ENCODE results near the gene DLX3. TPM values are rescaled to one million over a fixed set of nuclear protein-coding genes. Genes with fewer than 3 reads are reported as not detected.

DLX3 gene
- total RNA-seq, 1 experiment from 2014 or later = 0.74 TPM

DNA sequence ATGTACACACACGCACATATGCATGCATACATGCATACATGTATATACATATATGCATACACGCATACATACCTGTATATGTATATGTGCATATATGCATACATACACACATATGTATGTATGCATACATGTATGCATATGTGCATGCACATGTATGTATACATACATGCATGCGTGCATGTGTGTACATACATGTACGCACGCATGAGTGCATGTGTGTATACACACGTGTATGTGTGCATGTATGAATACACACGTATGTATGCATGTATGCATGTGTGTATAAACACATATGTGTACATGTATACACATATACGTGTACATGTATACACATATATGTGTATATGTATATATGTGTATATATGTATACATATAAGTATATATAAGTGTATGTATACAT is 28.5 kb upstream of the DLX3 start:
- H3K4me1 Mint-ChIP-seq = peaks cover 18% of the 10 kb centered on the region
- POLR2A ChIA-PET = no interaction called here
- TF ChIP-seq FOXP4 (CRISPR knock-in tag; IDR thresholded peaks at IDR 0.05) = no peak
- no peak for TF ChIP-seq ELF4 (CRISPR knock-in tag; IDR thresholded peaks at IDR 0.05; ENCODE audit: low read depth)
- no peak for TF ChIP-seq MAX (CRISPR knock-in tag; IDR thresholded peaks at IDR 0.05)
- TF ChIP-seq, protein P1, sequence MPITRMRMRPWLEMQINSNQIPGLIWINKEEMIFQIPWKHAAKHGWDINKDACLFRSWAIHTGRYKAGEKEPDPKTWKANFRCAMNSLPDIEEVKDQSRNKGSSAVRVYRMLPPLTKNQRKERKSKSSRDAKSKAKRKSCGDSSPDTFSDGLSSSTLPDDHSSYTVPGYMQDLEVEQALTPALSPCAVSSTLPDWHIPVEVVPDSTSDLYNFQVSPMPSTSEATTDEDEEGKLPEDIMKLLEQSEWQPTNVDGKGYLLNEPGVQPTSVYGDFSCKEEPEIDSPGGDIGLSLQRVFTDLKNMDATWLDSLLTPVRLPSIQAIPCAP (CRISPR knock-in tag; IDR thresholded peaks at IDR 0.05) = no peak
- TF ChIP-seq NR3C1 (CRISPR knock-in tag; conservative IDR thresholded peaks at IDR 0.05; ENCODE audit: low read depth) = no peak
- TF ChIP-seq, protein P2, sequence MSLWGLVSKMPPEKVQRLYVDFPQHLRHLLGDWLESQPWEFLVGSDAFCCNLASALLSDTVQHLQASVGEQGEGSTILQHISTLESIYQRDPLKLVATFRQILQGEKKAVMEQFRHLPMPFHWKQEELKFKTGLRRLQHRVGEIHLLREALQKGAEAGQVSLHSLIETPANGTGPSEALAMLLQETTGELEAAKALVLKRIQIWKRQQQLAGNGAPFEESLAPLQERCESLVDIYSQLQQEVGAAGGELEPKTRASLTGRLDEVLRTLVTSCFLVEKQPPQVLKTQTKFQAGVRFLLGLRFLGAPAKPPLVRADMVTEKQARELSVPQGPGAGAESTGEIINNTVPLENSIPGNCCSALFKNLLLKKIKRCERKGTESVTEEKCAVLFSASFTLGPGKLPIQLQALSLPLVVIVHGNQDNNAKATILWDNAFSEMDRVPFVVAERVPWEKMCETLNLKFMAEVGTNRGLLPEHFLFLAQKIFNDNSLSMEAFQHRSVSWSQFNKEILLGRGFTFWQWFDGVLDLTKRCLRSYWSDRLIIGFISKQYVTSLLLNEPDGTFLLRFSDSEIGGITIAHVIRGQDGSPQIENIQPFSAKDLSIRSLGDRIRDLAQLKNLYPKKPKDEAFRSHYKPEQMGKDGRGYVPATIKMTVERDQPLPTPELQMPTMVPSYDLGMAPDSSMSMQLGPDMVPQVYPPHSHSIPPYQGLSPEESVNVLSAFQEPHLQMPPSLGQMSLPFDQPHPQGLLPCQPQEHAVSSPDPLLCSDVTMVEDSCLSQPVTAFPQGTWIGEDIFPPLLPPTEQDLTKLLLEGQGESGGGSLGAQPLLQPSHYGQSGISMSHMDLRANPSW (CRISPR knock-in tag; conservative IDR thresholded peaks at IDR 0.05; ENCODE audit: low read depth) = no peak
- no peak for TF ChIP-seq ZNF317 (CRISPR knock-in tag; IDR thresholded peaks at IDR 0.05; ENCODE audit: borderline replicate concordance, low read depth)
- no peak for TF ChIP-seq IRF2 (CRISPR knock-in tag; IDR thresholded peaks at IDR 0.05; ENCODE audit: borderline replicate concordance, low read depth)
- TF ChIP-seq ZNF232 (CRISPR knock-in tag; IDR thresholded peaks at IDR 0.05) = no peak
- no peak for TF ChIP-seq CREM (CRISPR knock-in tag; IDR thresholded peaks at IDR 0.05)
- TF ChIP-seq, protein P3, sequence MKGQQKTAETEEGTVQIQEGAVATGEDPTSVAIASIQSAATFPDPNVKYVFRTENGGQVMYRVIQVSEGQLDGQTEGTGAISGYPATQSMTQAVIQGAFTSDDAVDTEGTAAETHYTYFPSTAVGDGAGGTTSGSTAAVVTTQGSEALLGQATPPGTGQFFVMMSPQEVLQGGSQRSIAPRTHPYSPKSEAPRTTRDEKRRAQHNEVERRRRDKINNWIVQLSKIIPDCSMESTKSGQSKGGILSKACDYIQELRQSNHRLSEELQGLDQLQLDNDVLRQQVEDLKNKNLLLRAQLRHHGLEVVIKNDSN (CRISPR knock-in tag; IDR thresholded peaks at IDR 0.05) = no peak
- no peak for TF ChIP-seq TEAD4 (CRISPR knock-in tag; IDR thresholded peaks at IDR 0.05)
- no peak for TF ChIP-seq GABPB1 (CRISPR knock-in tag; IDR thresholded peaks at IDR 0.05)
- no peak for TF ChIP-seq SMAD3 (CRISPR knock-in tag; IDR thresholded peaks at IDR 0.05; ENCODE audit: borderline replicate concordance)
- no peak for TF ChIP-seq ZNF396 (CRISPR knock-in tag; IDR thresholded peaks at IDR 0.05; ENCODE audit: borderline replicate concordance)
- ATAC-seq (no peak), DNase-seq (ENCODE audit: low spot score) (no peak)
- H3K4me3 Mint-ChIP-seq = no peak overlapping the region
- H3K9me3 Mint-ChIP-seq = peaks cover 4% of the 10 kb centered on the region; the same call in 1 of the 2 replicates
- CTCF ChIA-PET = no interaction called here
- H3K27ac Mint-ChIP-seq = no peak overlapping the region
- H3K27me3 Mint-ChIP-seq (ENCODE audit: low read depth) = peaks cover 18% of the 10 kb centered on the region
- H3K36me3 Mint-ChIP-seq = no peaks in the 10 kb centered on the region

- Mint-ChIP-seq H3K27me3 (ENCODE audit: low read depth) (peaks cover 10% of the 10 kb centered on the region), H3K9me3 (peaks cover 4% of the 10 kb centered on the region; the same call in 1 of the 2 replicates), H3K4me1 (peaks cover 9% of the 10 kb centered on the region), H3K27ac (0 out of 2 replicates have a peak overlapping the region, but pooled peaks have one; percentile 18), H3K36me3 (no peaks in the 10 kb centered on the region), H3K4me3 (no peak overlapping the region)
- CTCF ChIA-PET = interaction anchor here (0.8 to 2.4 kb wide), 4 partner anchors 34 to 72 kb away, joined by 3 to 12 read pairs (median 6); partner anchors contain the start of genes ITGA3 and PDK2
- POLR2A ChIA-PET = no interaction called here
- ATAC-seq = no peak
- no peak for DNase-seq (ENCODE audit: low spot score)
- no peak for TF ChIP-seq ATF3 (CRISPR knock-in tag; conservative IDR thresholded peaks at IDR 0.05)
- TF ChIP-seq ETV6 (CRISPR knock-in tag; IDR thresholded peaks at IDR 0.05) = no peak
- no peak for TF ChIP-seq ELF4 (CRISPR knock-in tag; IDR thresholded peaks at IDR 0.05; ENCODE audit: low read depth)
- no peak for TF ChIP-seq FOXJ3 (CRISPR knock-in tag; IDR thresholded peaks at IDR 0.05; ENCODE audit: borderline replicate concordance)
- no peak for TF ChIP-seq FOXP4 (CRISPR knock-in tag; IDR thresholded peaks at IDR 0.05)
- TF ChIP-seq ZNF532 (CRISPR knock-in tag; IDR thresholded peaks at IDR 0.05; ENCODE audit: borderline replicate concordance) = no peak
- TF ChIP-seq ATF1 (CRISPR knock-in tag; IDR thresholded peaks at IDR 0.05) = no peak
These were observed 27.6 kb upstream of the DLX3 start for GRCh38 chr17:50022463-50023130.

Measured in WTC11 (cell line).